Muscle layer of duodenum (tissue), 2 donors: ENCODE measurements around the gene C19orf73.

Source experiments
- H3K27ac ChIP-seq: one replicate; pipeline ENCODE4 v1.7.0; 2013; ENCODE audit warnings: mild to moderate bottlenecking, low read length
- H3K27me3 ChIP-seq: one replicate; pipeline ENCODE4 v1.7.0; 2013; ENCODE audit warnings: low read depth, mild to moderate bottlenecking, control low read depth, low read length
- H3K36me3 ChIP-seq, 2 donors: one replicate each; pipeline ENCODE4 v1.7.0; 2013; ENCODE audit warnings: low read length in 2 of 2, control low read depth in 1 of 2, mild to moderate bottlenecking in 1 of 2; ENCODE audit not compliant: insufficient read depth in 2 of 2, control insufficient read depth in 1 of 2
- H3K4me1 ChIP-seq, 2 donors: one replicate each; pipeline ENCODE4 v1.7.0; 2013; ENCODE audit warnings: low read length in 2 of 2, mild to moderate bottlenecking in 2 of 2, control low read depth in 1 of 2, moderate library complexity in 1 of 2; ENCODE audit not compliant: insufficient read depth in 2 of 2, control insufficient read depth in 1 of 2
- H3K4me3 ChIP-seq, 2 donors: one replicate each; pipeline ENCODE4 v1.7.0; 2013; ENCODE audit warnings: low read length in 2 of 2, low read depth in 1 of 2, mild to moderate bottlenecking in 1 of 2
- H3K9me3 ChIP-seq, 2 donors: one replicate each; pipeline ENCODE4 v1.7.0; 2013; ENCODE audit warnings: low read length in 2 of 2, control low read depth in 1 of 2, mild to moderate bottlenecking in 1 of 2; ENCODE audit not compliant: control insufficient read depth in 1 of 2
- donor health status: healthy.

C19orf73 gene

DNA sequence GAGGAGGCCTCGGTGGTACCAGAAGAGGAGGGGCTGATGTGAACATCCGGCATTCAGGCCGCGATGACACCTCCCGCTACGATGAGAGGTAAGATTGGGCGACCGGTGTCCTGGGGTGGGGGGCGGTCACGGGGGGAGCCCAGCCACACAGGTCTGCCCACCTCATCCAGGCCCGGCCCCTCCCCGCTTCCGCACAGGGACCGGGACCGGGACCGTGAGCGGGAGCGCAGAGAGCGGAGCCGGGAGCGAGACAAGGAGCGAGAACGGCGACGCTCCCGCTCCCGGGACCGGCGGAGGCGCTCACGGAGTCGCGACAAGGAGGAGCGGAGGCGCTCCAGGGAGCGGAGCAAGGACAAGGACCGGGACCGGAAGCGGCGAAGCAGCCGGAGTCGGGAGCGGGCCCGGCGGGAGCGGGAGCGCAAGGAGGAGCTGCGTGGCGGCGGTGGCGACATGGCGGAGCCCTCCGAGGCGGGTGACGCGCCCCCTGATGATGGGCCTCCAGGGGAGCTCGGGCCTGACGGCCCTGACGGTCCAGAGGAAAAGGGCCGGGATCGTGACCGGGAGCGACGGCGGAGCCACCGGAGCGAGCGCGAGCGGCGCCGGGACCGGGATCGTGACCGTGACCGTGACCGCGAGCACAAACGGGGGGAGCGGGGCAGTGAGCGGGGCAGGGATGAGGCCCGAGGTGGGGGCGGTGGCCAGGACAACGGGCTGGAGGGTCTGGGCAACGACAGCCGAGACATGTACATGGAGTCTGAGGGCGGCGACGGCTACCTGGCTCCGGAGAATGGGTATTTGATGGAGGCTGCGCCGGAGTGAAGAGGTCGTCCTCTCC is 11.1 kb downstream of the C19orf73 start:
- no peaks in the 10 kb centered on the region for H3K27me3 ChIP-seq
- peaks cover 40 to 62% of the 10 kb centered on the region in 2 donors for H3K36me3 ChIP-seq
- H3K4me1 ChIP-seq, result peaks cover 0 to 10% of the 10 kb centered on the region in 2 donors
- H3K27ac ChIP-seq, result no peak overlapping the region
- no peak overlapping the region for H3K4me3 ChIP-seq
- no peaks in the 10 kb centered on the region for H3K9me3 ChIP-seq

DNA sequence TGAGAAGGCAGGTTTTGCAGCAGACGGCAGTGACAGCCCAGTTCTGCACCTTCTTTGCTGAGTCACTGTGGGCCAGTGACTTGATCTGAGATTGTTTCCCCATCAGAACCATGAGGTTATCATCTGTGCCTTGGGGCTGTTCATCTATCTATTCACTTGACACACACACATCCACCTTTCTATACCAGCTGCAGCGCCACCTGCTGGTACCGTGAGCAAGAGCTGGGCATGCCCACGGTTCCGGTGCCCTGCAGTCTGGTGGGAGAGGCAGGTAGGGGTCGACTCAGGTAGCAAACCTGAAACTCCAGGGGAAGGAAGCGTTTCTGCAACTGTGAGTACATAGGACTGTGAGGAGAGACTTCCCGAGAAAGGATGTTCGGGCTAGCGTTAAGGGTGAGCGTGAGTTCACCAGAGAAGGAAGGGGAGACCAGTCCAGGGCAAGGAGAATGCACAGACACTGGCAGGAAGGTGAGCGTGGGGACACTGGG is 12.3 kb downstream of the C19orf73 start:
- Histone ChIP-seq H3K4me1 (peaks cover 0 to 10% of the 10 kb centered on the region in 2 donors), H3K36me3 (peaks cover 43 to 72% of the 10 kb centered on the region in 2 donors), H3K9me3 (no peaks in the 10 kb centered on the region), H3K27ac (no peak overlapping the region), H3K4me3 (no peak overlapping the region), H3K27me3 (no peaks in the 10 kb centered on the region)

GRCh38 chr19:49104229-49104864 is 14.6 kb downstream of the C19orf73 start:
- peaks cover 55 to 82% of the 10 kb centered on the region in 2 donors for H3K36me3 ChIP-seq
- H3K4me3 ChIP-seq, result no peak overlapping the region
- H3K4me1 ChIP-seq, result no peaks in the 10 kb centered on the region
- no peaks in the 10 kb centered on the region for H3K27me3 ChIP-seq
- no peaks in the 10 kb centered on the region for H3K9me3 ChIP-seq
- no peak overlapping the region for H3K27ac ChIP-seq

- Histone ChIP-seq H3K4me3 (no peak overlapping the region), H3K4me1 (peaks cover 0 to 3% of the 10 kb centered on the region in 2 donors), H3K27ac (no peak overlapping the region), H3K9me3 (no peaks in the 10 kb centered on the region), H3K27me3 (no peaks in the 10 kb centered on the region), H3K36me3 (peaks cover 54 to 84% of the 10 kb centered on the region in 2 donors)
Measured at GRCh38 chr19:49103331-49104085, 15.4 kb downstream of the C19orf73 start.

- peaks cover 63 to 77% of the 10 kb centered on the region in 2 donors for H3K36me3 ChIP-seq
- peaks cover 0 to 15% of the 10 kb centered on the region in 2 donors for H3K4me1 ChIP-seq
- no peaks in the 10 kb centered on the region for H3K27me3 ChIP-seq
- H3K4me3 ChIP-seq, result no peak overlapping the region
- no peaks in the 10 kb centered on the region for H3K9me3 ChIP-seq
- H3K27ac ChIP-seq, result no peak overlapping the region
Measured at GRCh38 chr19:49102303-49102702, 16.6 kb downstream of the C19orf73 start.

- H3K27me3 ChIP-seq, result no peaks in the 10 kb centered on the region
- H3K4me3 ChIP-seq, result no peak overlapping the region
- peaks cover 60 to 66% of the 10 kb centered on the region in 2 donors for H3K36me3 ChIP-seq
- H3K27ac ChIP-seq, result no peak overlapping the region
- no peaks in the 10 kb centered on the region for H3K9me3 ChIP-seq
- peaks cover 0 to 15% of the 10 kb centered on the region in 2 donors for H3K4me1 ChIP-seq
Measured at GRCh38 chr19:49101160-49101559, 17.8 kb downstream of the C19orf73 start.

DNA sequence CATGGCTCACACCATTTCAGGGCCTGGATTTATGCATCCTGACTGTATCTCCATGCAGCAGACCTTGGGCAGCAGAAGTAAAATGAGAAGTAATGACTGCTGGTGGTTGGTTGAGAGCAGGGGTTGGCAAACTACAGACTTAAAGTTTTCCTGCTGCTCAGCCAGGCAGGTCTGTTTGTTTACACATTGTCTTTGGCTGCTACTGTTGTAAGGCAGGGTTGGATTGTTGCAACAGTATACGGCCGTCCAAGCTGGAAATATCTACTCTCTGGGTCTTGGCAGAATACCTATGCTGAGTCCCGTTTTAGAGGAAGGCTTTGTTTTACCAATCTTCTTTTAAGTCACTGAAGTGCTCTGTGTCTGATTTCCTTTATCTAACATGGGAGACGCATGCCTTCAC is 20.1 kb downstream of the C19orf73 start:
- H3K27ac ChIP-seq, result no peak overlapping the region
- H3K4me1 ChIP-seq, result peaks cover 0 to 22% of the 10 kb centered on the region in 2 donors
- no peaks in the 10 kb centered on the region for H3K9me3 ChIP-seq
- peaks cover 53 to 57% of the 10 kb centered on the region in 2 donors for H3K36me3 ChIP-seq
- no peak overlapping the region for H3K4me3 ChIP-seq
- H3K27me3 ChIP-seq, result no peaks in the 10 kb centered on the region

- Histone ChIP-seq H3K36me3 (peaks cover 45 to 50% of the 10 kb centered on the region in 2 donors), H3K27ac (no peak overlapping the region), H3K27me3 (no peaks in the 10 kb centered on the region), H3K9me3 (no peaks in the 10 kb centered on the region), H3K4me3 (no peak overlapping the region), H3K4me1 (peaks cover 0 to 22% of the 10 kb centered on the region in 2 donors)
Measured at GRCh38 chr19:49097453-49098288, 21.3 kb downstream of the C19orf73 start.

DNA sequence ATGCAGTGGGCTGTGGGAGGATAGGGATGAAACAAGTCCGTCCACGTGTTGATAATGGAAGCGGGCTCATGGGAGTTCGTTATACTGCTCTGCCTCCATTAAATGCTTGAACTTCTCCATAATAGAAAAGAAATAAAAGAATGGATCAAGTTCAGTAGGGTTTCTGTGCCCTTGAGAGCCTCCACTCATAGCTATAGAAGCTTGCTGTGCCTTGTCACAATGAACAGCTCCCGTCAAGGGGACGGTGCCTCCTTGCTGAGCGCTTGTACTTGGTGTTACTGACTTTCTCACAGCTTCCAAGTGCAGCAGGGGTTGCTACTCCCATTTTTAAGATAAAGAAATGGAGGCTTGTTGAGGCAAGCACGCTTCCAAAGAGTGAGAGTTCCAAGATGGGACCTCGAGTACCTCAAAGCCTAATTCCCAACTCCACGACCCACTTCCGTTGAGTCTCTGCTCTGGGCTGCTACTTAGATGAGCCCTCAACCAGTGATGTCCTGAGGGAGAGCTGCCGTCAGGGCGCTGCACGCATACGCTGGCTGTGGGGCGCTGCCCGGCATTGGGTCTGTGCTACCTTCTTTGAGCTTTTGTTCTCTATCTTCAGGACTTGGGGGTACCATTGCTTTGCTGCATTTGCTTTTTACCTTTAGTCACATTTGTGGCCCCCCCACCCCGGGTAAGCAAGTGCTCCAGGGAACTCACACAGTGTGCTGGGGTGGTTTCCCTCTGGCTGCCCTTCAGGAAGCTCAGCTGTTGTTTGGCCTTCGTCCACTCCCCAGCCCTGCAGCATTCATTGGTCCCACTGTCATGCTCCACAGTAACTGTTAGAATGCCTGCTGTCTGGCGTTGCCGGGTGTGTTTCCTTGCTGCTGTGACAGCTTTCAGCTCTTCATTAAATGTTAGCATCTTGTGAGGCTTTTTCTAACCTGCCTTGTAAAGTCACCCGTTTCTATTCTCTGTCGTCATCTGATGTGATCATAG is 24.1 kb downstream of the C19orf73 start:
- Histone ChIP-seq H3K27me3 (no peaks in the 10 kb centered on the region), H3K4me3 (no peak overlapping the region), H3K27ac (no peak overlapping the region), H3K36me3 (peaks cover 50 to 54% of the 10 kb centered on the region in 2 donors), H3K4me1 (peaks cover 0 to 22% of the 10 kb centered on the region in 2 donors), H3K9me3 (no peaks in the 10 kb centered on the region)

- Histone ChIP-seq H3K27ac (no peak overlapping the region), H3K4me3 (no peak overlapping the region), H3K27me3 (no peaks in the 10 kb centered on the region), H3K9me3 (no peaks in the 10 kb centered on the region), H3K36me3 (peaks cover 41 to 43% of the 10 kb centered on the region in 2 donors), H3K4me1 (peaks cover 4 to 13% of the 10 kb centered on the region in 2 donors)
Measured at GRCh38 chr19:49092686-49093085, 26.3 kb downstream of the C19orf73 start.
